GM23338 (cell line): ENCODE data around the gene EZR. TPM values are rescaled to one million over a fixed set of nuclear protein-coding genes. Genes with fewer than 3 reads are reported as not detected.

Experiments
- ATAC-seq: fragments of 200-7000 bp; cut with Tn5 transposase; 3 replicates; pipeline ENCODE4 v1.9.1; 2020
- DNase-seq: peaks from one replicate; pipeline ENCODE4 v3.0.0-alpha.2; 2015; ENCODE audit warnings: low spot score
- H2AFZ ChIP-seq: fragments of 200-600 bp; sonication (generic); 2 replicates; pipeline ENCODE4 v1.8.0; 2016; ENCODE audit warnings: antibody characterized with exemption, mild to moderate bottlenecking, moderate library complexity
- H3F3A ChIP-seq: fragments of 200-600 bp; sonication (generic); replicated peaks from 2 replicates; pipeline ENCODE4 v1.8.0; 2017; ENCODE audit warnings: antibody characterized with exemption, mixed run types, low read depth
- H3K27ac ChIP-seq: fragments of 200-600 bp; sonication (generic); 2 replicates; pipeline ENCODE4 v1.6.1; 2016; ENCODE audit warnings: low read depth
- H3K27me3 ChIP-seq: fragments of 200-600 bp; sonication (generic); 2 replicates; pipeline ENCODE4 v1.8.0; 2016; ENCODE audit warnings: mild to moderate bottlenecking, mixed run types, moderate library complexity; ENCODE audit not compliant: insufficient read depth
- H3K36me3 ChIP-seq: fragments of 200-600 bp; sonication (generic); 2 replicates; pipeline ENCODE4 v1.8.0; 2016; ENCODE audit warnings: mild to moderate bottlenecking; ENCODE audit not compliant: insufficient read depth
- H3K4me1 ChIP-seq: fragments of 200-600 bp; sonication (generic); 2 replicates; pipeline ENCODE4 v1.8.0; 2016; ENCODE audit warnings: mild to moderate bottlenecking, moderate library complexity; ENCODE audit not compliant: insufficient read depth
- H3K4me2 ChIP-seq: fragments of 200-600 bp; sonication (generic); 2 replicates; pipeline ENCODE4 v1.7.1; 2017; ENCODE audit warnings: mixed run types
- H3K4me3 ChIP-seq: fragments of 200-600 bp; sonication (generic); 2 replicates; pipeline ENCODE4 v1.6.1; 2016; ENCODE audit warnings: mixed run types
- H3K79me2 ChIP-seq: fragments of 200-600 bp; sonication (generic); replicated peaks from 2 replicates; pipeline ENCODE4 v1.8.0; 2017; ENCODE audit warnings: mild to moderate bottlenecking; ENCODE audit not compliant: insufficient read depth
- H3K9me2 ChIP-seq: fragments of 200-600 bp; sonication (generic); 2 replicates; pipeline ENCODE4 v1.8.0; 2017; ENCODE audit not compliant: insufficient read depth
- H4K20me1 ChIP-seq: fragments of 200-600 bp; sonication (generic); replicated peaks from 2 replicates; pipeline ENCODE4 v1.8.0; 2017; ENCODE audit warnings: mild to moderate bottlenecking; ENCODE audit not compliant: insufficient read depth
- H3K27ac Mint-ChIP-seq: 2 replicates; pipeline ENCODE4 v1.8.0; 2020; ENCODE audit warnings: inconsistent platforms, mild to moderate bottlenecking, moderate library complexity, mixed read lengths
- H3K27me3 Mint-ChIP-seq: 3 replicates; pipeline ENCODE4 v1.8.0; 2022; ENCODE audit warnings: low read depth, mild to moderate bottlenecking, moderate library complexity, mixed read lengths, inconsistent platforms; ENCODE audit not compliant: insufficient read depth, poor library complexity
- H3K36me3 Mint-ChIP-seq: 3 replicates; pipeline ENCODE4 v1.8.0; 2021; ENCODE audit warnings: low read depth, mild to moderate bottlenecking, inconsistent platforms, moderate library complexity, mixed read lengths
- H3K4me1 Mint-ChIP-seq: 3 replicates; pipeline ENCODE4 v1.8.0; 2020; ENCODE audit warnings: mild to moderate bottlenecking, inconsistent platforms, mixed read lengths
- H3K4me3 Mint-ChIP-seq: 3 replicates; pipeline ENCODE4 v1.8.0; 2021; ENCODE audit warnings: moderate library complexity, mild to moderate bottlenecking, inconsistent platforms, mixed read lengths
- H3K9me3 Mint-ChIP-seq: 3 replicates; pipeline ENCODE4 v1.8.0; 2020; ENCODE audit warnings: moderate library complexity, mild to moderate bottlenecking, inconsistent platforms, mixed read lengths
- CTCF ChIP-seq, 2 experiments: fragments of 200-600 bp in 1 of 2; sonication (generic) in 1 of 2; conservative IDR thresholded peaks; 2 replicates each; pipeline versions ENCODE4 v1.5.1 to v1.6.1; 2016 to 2017; ENCODE audit warnings: antibody characterized with exemption in 2 of 2, low read depth in 2 of 2, mild to moderate bottlenecking in 2 of 2, moderate library complexity in 1 of 2
- ETS1 ChIP-seq: IDR thresholded peaks from 2 replicates; pipeline ENCODE4 v1.6.1; 2016; ENCODE audit warnings: antibody characterized with exemption
- EZH2 ChIP-seq: fragments of 200-600 bp; sonication (generic); IDR thresholded peaks from one replicate; pipeline ENCODE4 v1.8.0; 2017; ENCODE audit warnings: antibody characterized with exemption, mild to moderate bottlenecking, low read depth; ENCODE audit not compliant: unreplicated experiment
- EZH2phosphoT487 ChIP-seq: fragments of 200-600 bp; sonication (generic); IDR thresholded peaks from one replicate; pipeline ENCODE4 v1.8.1; 2018; ENCODE audit warnings: antibody characterized with exemption; ENCODE audit not compliant: unreplicated experiment
- NANOG ChIP-seq: IDR thresholded peaks from 2 replicates; pipeline ENCODE4 v1.6.1; 2016; ENCODE audit warnings: antibody characterized with exemption, borderline replicate concordance
- POLR2AphosphoS5 ChIP-seq: IDR thresholded peaks from 2 replicates; pipeline ENCODE4 v1.6.1; 2016; ENCODE audit warnings: antibody characterized with exemption, low read depth
- STAT1 ChIP-seq: IDR thresholded peaks from one replicate; pipeline ENCODE4 v1.6.1; 2016; ENCODE audit warnings: antibody characterized with exemption; ENCODE audit not compliant: unreplicated experiment
- ZNF114 ChIP-seq: fragments of 250-450 bp; sonication (Bioruptor Pico); IDR thresholded peaks from 2 replicates; pipeline ENCODE4 v1.5.0; 2020; ENCODE audit warnings: mild to moderate bottlenecking, moderate library complexity
- ZNF331 ChIP-seq: fragments of 250-450 bp; sonication (Bioruptor Pico); IDR thresholded peaks from 2 replicates; pipeline ENCODE4 v1.5.0; 2020; ENCODE audit warnings: low read depth, mild to moderate bottlenecking, moderate library complexity
- ZNF462 ChIP-seq: fragments of 250-450 bp; sonication (Bioruptor Pico); IDR thresholded peaks from 2 replicates; pipeline ENCODE4 v1.5.0; 2020; ENCODE audit warnings: mild to moderate bottlenecking, moderate library complexity
- polyA plus RNA-seq: library from polyadenylated mRNA; unstranded; fragments of >200 nt; fragmentation: Nextera tagmentation; extraction: Ambion mirVana; gene quantifications from 2 replicates; pipeline ENCODE4 v1.2.1, GENCODE V29; 2016
- total RNA-seq: library from RNA; depleted of rRNA; stranded (reverse); fragments of >200 nt; shearing (Covaris generic); gene quantifications from 2 replicates; pipeline ENCODE4 v1.2.3, GENCODE V29; 2014

The EZR gene
- total and polyA plus RNA-seq, 2 experiments from 2014 or later = 199 to 208 TPM

- TF ChIP-seq EZH2 (no peak), STAT1 (no peak), EZH2phosphoT487 (no peak), NANOG (no peak), ZNF114 (CRISPR knock-in tag) (no peak), ETS1 (no peak)
Measured at GRCh38 chr6:158722176-158722729, 96.9 kb downstream of the EZR start (continued).

GRCh38 chr6:158718461-158719046, 100.6 kb downstream of the EZR start:
- no peaks in the 10 kb centered on the region for H4K20me1 ChIP-seq
- no peak overlapping the region for H3K4me3 Mint-ChIP-seq
- H3K27me3 ChIP-seq = no peaks in the 10 kb centered on the region
- peaks cover 6% of the 10 kb centered on the region; the same call in 2 of the 3 replicates for H3K4me1 Mint-ChIP-seq
- DNase-seq (peak; percentile 92), ATAC-seq (peak; percentile 93)
- H3K27ac ChIP-seq = no peak overlapping the region
- H2AFZ ChIP-seq = peak overlapping the region; percentile 93
- H3K27ac Mint-ChIP-seq = no peak overlapping the region
- no peaks in the 10 kb centered on the region for H3K79me2 ChIP-seq
- no peaks in the 10 kb centered on the region for H3K9me2 ChIP-seq
- H3K27me3 Mint-ChIP-seq = peaks cover 17% of the 10 kb centered on the region
- no peaks in the 10 kb centered on the region for H3K36me3 ChIP-seq
- H3F3A ChIP-seq = no peaks in the 10 kb centered on the region
- H3K4me2 ChIP-seq = no peak overlapping the region
- no peaks in the 10 kb centered on the region for H3K9me3 Mint-ChIP-seq
- peak; percentile 92 for TF ChIP-seq CTCF (conservative IDR thresholded peaks at IDR 0.05; ENCODE audit: low read depth in 2 of 2)
- TF ChIP-seq ZNF331 (CRISPR knock-in tag) = no peak
- no peak for TF ChIP-seq ZNF462 (CRISPR knock-in tag)
- no peak for TF ChIP-seq ZNF114 (CRISPR knock-in tag)
- TF ChIP-seq POLR2AphosphoS5 = no peak
- no peaks in the 10 kb centered on the region for H3K4me1 ChIP-seq
- no peak overlapping the region for H3K4me3 ChIP-seq
- H3K36me3 Mint-ChIP-seq = no peaks in the 10 kb centered on the region
